Erythroblast (primary cell): Measurements from ENCODE around the gene TSN.

Experiments used
- GATA1 ChIP-seq: IDR thresholded peaks from 2 replicates; pipeline ENCODE4 v1.6.1; 2011; ENCODE audit warnings: low read depth, mild to moderate bottlenecking, control low read depth, low read length, moderate library complexity
- POLR2A ChIP-seq: IDR thresholded peaks from 2 replicates; pipeline ENCODE4 v1.6.1; 2011; ENCODE audit warnings: mild to moderate bottlenecking, low read length

GRCh38 chr2:121804340-121804739, 48.9 kb downstream of the TSN start:
- TF ChIP-seq POLR2A (no peak), GATA1 (no peak)
